Osteocyte (in vitro differentiated cells): ENCODE measurements around the gene CACNA2D1. TPM values are rescaled to one million over a fixed set of nuclear protein-coding genes. Genes with fewer than 3 reads are reported as not detected.

Experiments
- DNase-seq: peaks from one replicate; pipeline ENCODE4 v3.0.0; 2021; ENCODE audit warnings: mixed read lengths; ENCODE audit not compliant: unreplicated experiment; ENCODE audit errors: extremely low spot score
- H3K27ac Mint-ChIP-seq: one replicate; pipeline ENCODE4 v1.8.0; 2021; ENCODE audit warnings: mild to moderate bottlenecking, mixed read lengths; ENCODE audit not compliant: unreplicated experiment
- H3K27me3 Mint-ChIP-seq: one replicate; pipeline ENCODE4 v1.8.0; 2021; ENCODE audit warnings: mixed read lengths; ENCODE audit not compliant: unreplicated experiment
- H3K36me3 Mint-ChIP-seq: one replicate; pipeline ENCODE4 v1.8.0; 2021; ENCODE audit warnings: mixed read lengths; ENCODE audit not compliant: unreplicated experiment
- H3K4me1 Mint-ChIP-seq: one replicate; pipeline ENCODE4 v1.8.0; 2021; ENCODE audit warnings: mixed read lengths; ENCODE audit not compliant: unreplicated experiment
- H3K4me3 Mint-ChIP-seq: one replicate; pipeline ENCODE4 v1.8.0; 2021; ENCODE audit warnings: mild to moderate bottlenecking, moderate library complexity, mixed read lengths; ENCODE audit not compliant: unreplicated experiment
- H3K9me3 Mint-ChIP-seq: one replicate; pipeline ENCODE4 v1.8.0; 2021; ENCODE audit warnings: mixed read lengths; ENCODE audit not compliant: unreplicated experiment
- CTCF ChIP-seq: fragments of 200-600 bp; sonication (generic); IDR thresholded peaks from 2 replicates; pipeline ENCODE4 v1.5.0; 2021; ENCODE audit warnings: antibody characterized with exemption, mild to moderate bottlenecking, moderate library complexity
- total RNA-seq: library from RNA; stranded (reverse); gene quantifications from 2 replicates; pipeline ENCODE4 v1.2.1, GENCODE V29; 2021

Gene CACNA2D1
- total RNA-seq, 1 donor from 2014 or later: 24.3 TPM

GRCh38 chr7:82396343-82396742, 47.2 kb downstream of the CACNA2D1 start:
- Mint-ChIP-seq H3K4me1 (peaks cover 2% of the 10 kb centered on the region), H3K4me3 (no peak overlapping the region), H3K36me3 (peaks cover 6% of the 10 kb centered on the region), H3K27me3 (no peaks in the 10 kb centered on the region), H3K9me3 (no peaks in the 10 kb centered on the region), H3K27ac (no peak overlapping the region)
- TF ChIP-seq CTCF: no peak
- no peak for DNase-seq

- H3K4me1 Mint-ChIP-seq: peaks cover 2% of the 10 kb centered on the region
- no peak overlapping the region for H3K4me3 Mint-ChIP-seq
- H3K27me3 Mint-ChIP-seq: no peaks in the 10 kb centered on the region
Measured at GRCh38 chr7:82395147-82395546, 48.4 kb downstream of the CACNA2D1 start.

GRCh38 chr7:82393840-82394220, 49.7 kb downstream of the CACNA2D1 start:
- Mint-ChIP-seq H3K27ac (no peak overlapping the region), H3K4me1 (peaks cover 9% of the 10 kb centered on the region), H3K36me3 (peaks cover under 1% of the 10 kb centered on the region), H3K4me3 (no peak overlapping the region), H3K27me3 (no peaks in the 10 kb centered on the region), H3K9me3 (no peaks in the 10 kb centered on the region)
- TF ChIP-seq CTCF: no peak
- DNase-seq: no peak

More at GRCh38 chr7:82395147-82395546, 48.4 kb downstream of the CACNA2D1 start:
- Mint-ChIP-seq H3K27ac (no peak overlapping the region), H3K9me3 (no peaks in the 10 kb centered on the region), H3K36me3 (peaks cover 6% of the 10 kb centered on the region)
- DNase-seq: no peak
- no peak for TF ChIP-seq CTCF

GRCh38 chr7:82393076-82393839, 50.3 kb downstream of the CACNA2D1 start:
- Mint-ChIP-seq H3K4me1 (peaks cover 12% of the 10 kb centered on the region), H3K36me3 (no peaks in the 10 kb centered on the region), H3K4me3 (no peak overlapping the region), H3K9me3 (no peaks in the 10 kb centered on the region), H3K27ac (no peak overlapping the region), H3K27me3 (no peaks in the 10 kb centered on the region)
- no peak for DNase-seq
- TF ChIP-seq CTCF: no peak

GRCh38 chr7:82390936-82391335, 52.6 kb downstream of the CACNA2D1 start:
- no peaks in the 10 kb centered on the region for H3K27me3 Mint-ChIP-seq

More at GRCh38 chr7:82390936-82391335, 52.6 kb downstream of the CACNA2D1 start:
- no peak overlapping the region for H3K4me3 Mint-ChIP-seq
- H3K36me3 Mint-ChIP-seq: no peaks in the 10 kb centered on the region
- peaks cover 17% of the 10 kb centered on the region for H3K4me1 Mint-ChIP-seq
- no peak for TF ChIP-seq CTCF
- DNase-seq: no peak
- H3K9me3 Mint-ChIP-seq: no peaks in the 10 kb centered on the region
- no peak overlapping the region for H3K27ac Mint-ChIP-seq
